Kidney capillary endothelial cell (primary cell): ENCODE results near the gene MRLN.
"Not testable (repeated sequence)": the region's sequence is repeated elsewhere in the genome, so short reads cannot be mapped to it uniquely, and the experiment has no call there.

ENCODE experiments used
- DNase-seq: peaks from one replicate; pipeline ENCODE4 v3.0.0-alpha.2; 2018; ENCODE audit warnings: low spot score

The MRLN gene

DNA sequence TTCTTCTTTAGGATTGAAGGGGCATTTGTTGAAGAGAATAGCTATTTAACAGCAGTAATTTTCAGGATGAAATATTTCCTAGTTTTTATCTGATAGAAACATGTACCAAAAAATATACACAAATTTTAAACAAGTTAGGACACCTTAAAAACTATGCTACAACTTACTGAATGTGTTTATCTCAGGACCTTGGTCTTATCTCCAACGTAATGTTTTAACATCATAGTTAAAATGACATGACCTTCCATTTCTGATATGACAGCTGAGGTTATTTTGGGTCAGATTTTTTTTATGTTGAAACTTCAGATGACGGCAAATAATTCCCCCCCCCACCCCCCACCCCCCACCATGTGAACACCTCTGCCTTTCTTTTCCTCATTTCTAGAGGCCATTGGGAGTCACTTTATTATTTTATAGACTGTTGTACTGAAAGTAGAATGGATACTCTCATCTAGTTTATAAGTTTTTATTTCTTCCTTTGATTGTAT is 8.0 kb downstream of the MRLN start:
- no peak for DNase-seq

DNA sequence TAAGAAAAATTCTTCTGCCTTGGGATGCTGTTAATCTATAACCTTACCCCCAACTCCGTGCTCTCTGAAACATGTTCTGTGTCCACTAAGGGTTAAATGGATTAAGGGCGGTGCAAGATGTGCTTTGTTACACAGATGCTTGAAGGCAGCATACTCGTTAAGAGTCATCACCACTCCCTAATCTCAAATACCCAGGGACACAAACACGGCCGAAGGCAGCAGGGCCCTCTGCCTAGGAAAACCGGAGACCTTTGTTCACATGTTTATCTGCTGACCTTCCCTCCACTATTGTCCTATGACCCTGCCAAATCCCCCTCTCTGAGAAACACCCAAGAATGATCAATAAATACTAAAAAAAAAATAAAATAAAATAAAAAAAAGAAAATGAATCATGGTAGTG is 8.5 kb downstream of the MRLN start:
- DNase-seq, result not testable (repeated sequence)

GRCh38 chr10:59744156-59744555 is 9.1 kb downstream of the MRLN start:
- not testable (repeated sequence) for DNase-seq

DNA sequence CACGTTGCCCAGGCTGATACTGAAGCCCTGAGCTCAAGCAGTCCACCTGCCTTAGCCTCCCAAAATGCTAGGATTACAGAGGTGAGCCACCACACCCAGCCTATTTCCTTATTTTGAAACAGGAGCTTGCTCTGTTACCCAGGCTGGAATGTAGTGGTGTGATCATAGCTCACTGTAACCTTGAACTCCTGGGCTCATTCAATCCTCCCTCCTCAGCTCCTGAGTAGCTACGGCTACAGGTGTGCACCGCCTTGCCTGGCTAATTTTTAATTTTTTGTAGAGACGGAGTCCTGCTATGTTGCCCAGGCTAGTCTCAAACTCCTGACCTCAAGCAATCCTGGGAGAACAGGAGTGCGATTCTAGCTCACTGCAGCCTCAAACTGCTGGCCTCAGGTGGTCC is 11.7 kb downstream of the MRLN start:
- DNase-seq, result no peak

DNA sequence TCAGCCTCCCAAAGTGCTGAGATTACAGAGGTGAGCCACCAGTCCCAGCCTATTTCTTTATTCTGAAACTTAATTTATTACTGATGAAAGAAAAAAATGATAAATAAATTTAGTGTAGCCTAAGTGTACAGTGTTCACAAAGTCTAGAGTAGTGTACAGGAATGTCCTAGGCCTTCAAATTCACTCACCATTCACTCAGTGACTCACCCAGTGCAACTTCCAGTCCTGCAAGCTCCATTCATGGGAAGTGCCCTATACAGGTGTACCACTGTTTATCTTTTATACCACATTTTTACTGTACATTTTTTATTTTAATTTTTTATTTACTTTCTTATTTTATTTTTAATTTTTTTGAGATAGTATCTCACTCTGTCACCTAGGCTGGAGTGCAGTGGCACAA is 12.2 kb downstream of the MRLN start:
- no peak for DNase-seq

DNA sequence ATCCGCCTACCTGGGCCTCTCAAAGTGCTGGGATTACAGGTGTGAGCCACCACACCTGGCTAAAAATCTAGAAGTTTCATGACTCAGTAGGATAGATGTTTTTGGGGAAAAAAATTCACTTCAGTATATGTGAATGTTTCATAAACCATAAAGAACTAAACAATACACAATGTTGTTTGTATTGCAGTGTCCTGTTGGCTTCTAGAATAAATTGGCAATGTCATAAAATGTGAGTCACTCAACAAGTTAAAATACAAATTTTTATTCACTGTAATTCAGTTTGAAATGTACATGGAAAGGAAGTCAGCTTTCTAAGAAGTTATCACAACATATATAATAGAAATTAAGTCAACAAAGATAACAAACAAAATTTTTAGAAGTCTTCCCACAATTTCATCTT is 16.5 kb downstream of the MRLN start:
- no peak for DNase-seq

DNA sequence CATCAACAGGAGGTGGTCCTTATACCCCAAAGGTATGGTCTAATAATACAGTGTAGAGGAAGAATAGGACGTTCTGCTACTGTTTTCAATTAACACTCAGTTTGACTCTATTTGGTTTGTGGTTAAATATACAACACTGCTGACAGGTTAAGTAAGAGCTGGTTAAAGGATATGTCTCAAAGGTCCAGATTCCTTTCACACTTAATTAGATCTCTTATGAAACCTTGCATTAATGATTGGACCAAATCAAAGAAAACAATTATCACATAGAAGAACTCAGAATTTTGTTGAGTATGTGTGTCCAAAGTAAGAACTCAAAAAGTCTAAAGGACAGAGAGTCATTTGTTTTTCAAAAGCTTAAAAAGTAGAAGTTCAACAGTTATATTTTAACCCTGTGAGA is 18.0 kb downstream of the MRLN start:
- no peak for DNase-seq

DNA sequence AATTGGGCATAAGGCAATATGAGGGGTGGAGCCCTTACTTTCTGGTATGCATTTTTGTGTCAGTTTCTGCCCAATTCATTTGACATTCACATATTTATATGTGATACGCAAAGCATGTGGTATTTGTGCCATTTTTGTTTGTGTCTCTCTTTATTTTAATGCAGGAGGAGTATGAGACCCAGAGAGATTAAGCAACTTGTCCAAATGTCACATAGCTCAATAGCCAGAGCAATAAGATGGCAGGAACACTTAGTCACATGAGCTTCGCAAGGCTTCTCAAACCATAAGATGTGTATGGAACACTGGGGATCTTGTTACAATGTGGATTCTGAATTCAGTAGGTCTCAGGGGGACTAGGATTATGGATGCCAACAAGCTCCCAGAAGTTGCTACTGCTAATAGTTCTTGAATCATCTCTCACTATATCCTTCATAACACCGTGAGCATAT is 19.2 kb downstream of the MRLN start:
- DNase-seq, result no peak

DNA sequence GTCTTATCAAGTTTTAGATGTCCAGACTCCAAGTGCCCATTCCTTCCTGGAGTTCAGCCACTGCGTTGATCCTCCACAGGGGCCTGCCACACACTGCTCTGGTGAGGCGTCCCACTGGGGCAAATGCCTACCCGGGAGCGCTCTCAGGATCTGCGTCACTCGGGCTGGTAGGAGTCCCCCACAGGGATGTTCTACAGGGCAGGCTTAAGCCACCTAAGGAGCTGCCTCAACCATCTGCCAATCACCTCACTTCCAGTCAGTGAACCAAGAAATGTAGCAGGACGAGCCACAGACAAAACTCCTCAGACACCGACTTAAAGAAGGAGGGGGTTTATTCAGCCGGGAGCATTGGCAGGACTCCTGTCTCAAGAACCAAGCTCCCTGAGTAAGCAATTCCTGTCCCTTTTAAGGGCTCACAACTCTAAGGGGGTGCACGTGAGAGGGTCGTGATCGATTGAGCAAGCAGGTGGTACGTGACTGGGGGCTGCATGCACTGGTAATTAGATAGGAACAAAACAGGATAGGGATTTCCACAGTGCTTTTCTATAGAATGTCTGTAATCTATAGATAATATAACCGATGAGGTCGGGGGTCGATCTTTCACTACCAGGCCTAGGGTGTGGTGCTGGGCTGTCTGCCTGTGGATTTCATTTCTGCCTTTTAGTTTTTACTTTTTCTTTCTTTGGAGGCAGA is 19.8 kb downstream of the MRLN start:
- DNase-seq, result not testable (repeated sequence)

DNA sequence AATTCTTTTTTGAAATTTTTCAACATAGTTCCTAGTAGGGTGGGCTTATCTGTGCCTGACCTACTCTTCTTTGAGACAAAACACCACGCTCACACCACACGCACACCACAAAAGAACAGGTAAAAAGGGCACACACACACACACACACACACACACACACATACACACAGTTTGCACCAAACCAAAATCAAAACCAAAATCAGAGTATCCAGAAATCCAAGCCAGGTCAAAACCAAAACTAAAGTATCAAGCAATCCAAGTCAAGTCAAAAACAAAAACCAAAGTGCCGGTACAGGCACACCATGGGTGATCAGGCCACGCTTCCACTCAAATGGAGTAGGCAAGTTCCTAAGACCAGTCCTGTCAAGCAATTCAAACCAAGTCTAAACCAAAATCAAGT is 20.4 kb downstream of the MRLN start:
- DNase-seq, result not testable (repeated sequence)

GRCh38 chr10:59729167-59729566 is 24.1 kb downstream of the MRLN start:
- not testable (repeated sequence) for DNase-seq

- DNase-seq, result no peak
These were observed 28.9 kb downstream of the MRLN start for GRCh38 chr10:59724098-59724938.

GRCh38 chr10:59720377-59720776 is 32.9 kb downstream of the MRLN start:
- DNase-seq, result no peak

DNA sequence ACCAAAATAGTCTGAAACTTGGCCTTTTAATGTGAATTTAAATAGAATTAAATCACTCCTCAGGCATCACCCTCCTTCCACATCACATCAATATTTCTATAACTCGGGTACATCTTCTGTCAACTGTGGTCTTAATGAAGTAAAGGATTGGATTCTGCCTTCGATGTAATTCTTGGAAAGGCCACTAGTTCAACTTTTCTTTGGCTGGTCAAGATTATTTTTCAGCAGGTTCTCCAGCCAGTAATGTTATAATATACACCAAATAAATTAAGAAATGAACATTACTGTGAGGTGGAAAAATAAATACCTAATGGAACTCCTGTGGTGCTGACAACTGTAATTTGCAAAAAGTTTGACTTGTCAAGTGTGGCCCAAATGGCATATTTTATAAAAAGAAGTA is 33.9 kb downstream of the MRLN start:
- no peak for DNase-seq

DNA sequence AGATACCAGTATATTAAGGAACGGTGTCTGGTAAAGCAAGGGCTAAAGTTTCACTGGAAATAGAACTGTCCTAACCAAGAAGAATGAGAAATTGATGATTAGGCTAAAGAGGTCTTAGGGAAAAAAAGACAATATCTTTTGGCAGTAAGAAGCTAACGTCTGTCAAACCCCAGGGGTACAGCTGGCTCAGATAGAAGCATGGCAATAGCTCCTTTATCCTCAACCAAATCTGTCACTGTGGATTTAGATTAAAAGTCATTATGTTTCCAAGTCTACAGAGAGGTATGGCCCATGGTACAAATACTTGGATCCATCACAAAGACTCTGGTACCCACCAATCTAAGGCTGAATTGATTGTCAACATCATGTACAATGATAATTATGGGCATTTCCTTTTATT is 35.0 kb downstream of the MRLN start:
- DNase-seq, result no peak

- no peak for DNase-seq
These were observed 39.9 kb downstream of the MRLN start for GRCh38 chr10:59713196-59713821.

- no peak for DNase-seq
These were observed 41.3 kb downstream of the MRLN start for GRCh38 chr10:59711871-59712494.

DNA sequence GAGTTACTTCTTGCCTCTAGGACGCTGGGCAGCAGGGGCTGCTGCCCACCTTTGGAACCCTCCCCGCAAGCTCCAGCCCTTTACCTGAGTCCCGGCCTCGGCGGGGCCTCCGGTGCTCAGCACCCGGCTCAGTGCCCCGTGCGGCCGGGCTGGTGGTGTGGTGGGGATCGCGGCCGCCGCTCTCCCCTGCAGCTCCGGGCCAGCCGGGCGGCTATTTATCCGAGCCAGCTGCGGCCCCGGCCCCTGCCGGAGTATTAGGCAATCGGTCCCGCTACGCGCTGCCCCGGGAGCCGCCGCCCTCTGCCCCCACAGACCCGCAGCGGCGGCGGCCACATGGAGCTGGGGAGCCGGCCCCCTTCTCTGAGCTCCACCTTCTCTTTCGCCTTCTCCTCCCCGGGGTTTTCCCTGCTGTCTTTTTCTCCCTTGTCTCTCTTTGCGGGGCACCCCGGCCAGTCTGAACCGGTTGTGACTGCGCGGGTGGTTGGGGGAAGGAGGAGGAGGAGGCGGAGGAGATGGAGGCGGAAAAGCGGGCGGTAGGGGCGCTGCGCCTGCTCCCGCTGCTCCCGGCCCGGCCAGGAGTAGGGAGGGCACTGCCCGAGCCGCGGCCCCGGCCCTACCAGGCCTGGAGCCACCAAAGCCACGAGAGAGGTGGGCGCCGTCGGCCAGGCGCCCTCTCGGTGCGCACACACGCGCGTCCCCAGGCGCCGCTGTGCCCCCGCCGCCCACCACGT is 43.7 kb downstream of the MRLN start, which contains the start of gene SLC16A9:
SLC16A9 (minus strand) TSS at position 456 of the 731 bp plus-strand sequence. CDS start 25,559 bp downstream, outside the sequence.
- DNase-seq, result peak; percentile 36

GRCh38 chr10:59708816-59709394 is 44.4 kb downstream of the MRLN start:
- no peak for DNase-seq

GRCh38 chr10:59706851-59707797 is 46.1 kb downstream of the MRLN start:
- DNase-seq, result no peak
